H1 (cell line): ENCODE measurements around the gene INF2. TPM values are rescaled to one million over a fixed set of nuclear protein-coding genes. Genes with fewer than 3 reads are reported as not detected.

Source experiments
- CTCF ChIA-PET: fragments of 300-600 bp; sonication (Branson Sonifier 250); formaldehyde crosslinking; loops from one replicate; lab custom pipeline; 2021; ENCODE audit not compliant: partially characterized antibody; lab: Charles Lee
- POLR2A ChIA-PET: fragments of 300-600 bp; sonication (Branson Sonifier 250); formaldehyde crosslinking; loops from one replicate; lab custom pipeline; 2021; ENCODE audit warnings: inconsistent platforms; ENCODE audit not compliant: partially characterized antibody; lab: Charles Lee
- DNase-seq, 2 experiments: peaks; one replicate each; pipeline versions ENCODE4 v3.0.0 to v3.0.0-alpha.2; 2010 to 2022; ENCODE audit warnings: low spot score in 2 of 2, low read depth in 1 of 2, mixed read lengths in 1 of 2
- FAIRE-seq: peaks from 2 replicates; lab custom pipeline; 2011; peaks lifted over from hg19 to GRCh38; lab: Jason Lieb, UNC
- H2AFZ ChIP-seq: 2 replicates; pipeline ENCODE4 v1.8.1; 2012; ENCODE audit warnings: low read length, inconsistent platforms
- H2AK5ac ChIP-seq: 2 replicates; pipeline ENCODE4 v1.6.1; 2013; ENCODE audit warnings: low read depth, low read length
- H2BK120ac ChIP-seq: replicated peaks from 2 replicates; pipeline ENCODE3; 2013; ENCODE audit warnings: low read depth, low read length, inconsistent platforms
- H2BK12ac ChIP-seq: 2 replicates; pipeline ENCODE4 v1.6.1; 2013; ENCODE audit warnings: low read depth, low read length
- H2BK15ac ChIP-seq: 2 replicates; pipeline ENCODE4 v1.6.1; 2013; ENCODE audit warnings: low read length
- H2BK20ac ChIP-seq: 2 replicates; pipeline ENCODE4 v1.6.1; 2013; ENCODE audit warnings: low read length
- H2BK5ac ChIP-seq: 2 replicates; pipeline ENCODE4 v1.6.1; 2013; ENCODE audit warnings: low read depth, low read length
- H3K14ac ChIP-seq: 2 replicates; pipeline ENCODE4 v1.6.1; 2013; ENCODE audit warnings: inconsistent platforms; ENCODE audit not compliant: insufficient read length
- H3K18ac ChIP-seq: 2 replicates; pipeline ENCODE4 v1.6.1; 2013; ENCODE audit warnings: low read length; ENCODE audit errors: extremely low read depth
- H3K23ac ChIP-seq: 2 replicates; pipeline ENCODE4 v1.6.1; 2013; ENCODE audit warnings: inconsistent platforms; ENCODE audit not compliant: insufficient read length
- H3K23me2 ChIP-seq: 2 replicates; pipeline ENCODE4 v1.6.1; 2013; ENCODE audit warnings: low read depth, low read length
- H3K27ac ChIP-seq: 2 replicates; pipeline ENCODE4 v1.6.1; 2011; ENCODE audit warnings: low read depth, low read length, inconsistent platforms
- H3K27me3 ChIP-seq, 4 experiments: replicated peaks in 1 of 4; 1 replicate in 1 of 4; 2 replicates in 3 of 4; pipeline versions ENCODE4 v1.6.1 to v1.8.1; 2011 to 2013; ENCODE audit warnings: low read length in 3 of 4, mild to moderate bottlenecking in 3 of 4, inconsistent platforms in 2 of 4, mixed read lengths in 2 of 4, moderate library complexity in 1 of 4; ENCODE audit not compliant: control insufficient read depth in 3 of 4, insufficient read depth in 3 of 4; ENCODE audit errors: extremely low read depth in 1 of 4
- H3K36me3 ChIP-seq, 4 experiments: 2 replicates each; pipeline versions ENCODE4 v1.6.1 to v1.8.1; 2011 to 2013; ENCODE audit warnings: mild to moderate bottlenecking in 4 of 4, low read length in 3 of 4, moderate library complexity in 2 of 4, control low read depth in 1 of 4, inconsistent platforms in 1 of 4; ENCODE audit not compliant: insufficient read depth in 4 of 4, control insufficient read depth in 2 of 4
- H3K4ac ChIP-seq: replicated peaks from 2 replicates; pipeline ENCODE3; 2013; ENCODE audit warnings: low read length, low read depth, mixed read lengths, inconsistent platforms; ENCODE audit not compliant: insufficient read length
- H3K4me1 ChIP-seq, 4 experiments: replicated peaks in 1 of 4; 1 replicate in 1 of 4; 2 replicates in 3 of 4; pipeline versions ENCODE4 v1.6.1 to v1.8.1; 2011 to 2013; ENCODE audit warnings: low read length in 3 of 4, inconsistent platforms in 2 of 4, mixed read lengths in 1 of 4; ENCODE audit not compliant: insufficient read depth in 4 of 4, control insufficient read depth in 3 of 4
- H3K4me2 ChIP-seq, 2 experiments: 2 replicates each; pipeline versions ENCODE4 v1.6.1 to v1.8.1; 2011 to 2013; ENCODE audit warnings: low read depth in 2 of 2, low read length in 2 of 2, control low read depth in 1 of 2, inconsistent platforms in 1 of 2, mild to moderate bottlenecking in 1 of 2; ENCODE audit not compliant: insufficient read depth in 1 of 2
- H3K4me3 ChIP-seq, 4 experiments: fragments of 200-600, 300-600 bp in 1 of 4; sonication (generic), shearing (Covaris generic), sonication (Bioruptor Twin) in 1 of 4; 2 replicates each; pipeline versions ENCODE4 v1.5.1 to v1.8.1; 2011 to 2016; ENCODE audit warnings: low read length in 4 of 4, low read depth in 3 of 4, control low read depth in 2 of 4, inconsistent platforms in 2 of 4, mild to moderate bottlenecking in 2 of 4, mixed read lengths in 1 of 4, moderate library complexity in 1 of 4; ENCODE audit not compliant: insufficient read depth in 2 of 4; ENCODE audit errors: extremely low read depth in 1 of 4
- H3K56ac ChIP-seq: replicated peaks from 2 replicates; pipeline ENCODE3; 2013; ENCODE audit warnings: low read depth, mild to moderate bottlenecking, mixed read lengths, low read length, inconsistent platforms; ENCODE audit not compliant: insufficient read length
- H3K79me1 ChIP-seq: 2 replicates; pipeline ENCODE4 v1.6.1; 2013; ENCODE audit warnings: low read depth, low read length, control low read depth
- H3K79me2 ChIP-seq, 2 experiments: 2 replicates each; pipeline versions ENCODE4 v1.6.1 to v1.8.1; 2012 to 2013; ENCODE audit warnings: low read length in 2 of 2, mild to moderate bottlenecking in 2 of 2, inconsistent platforms in 1 of 2; ENCODE audit not compliant: insufficient read depth in 2 of 2, control insufficient read depth in 1 of 2
- H3K9ac ChIP-seq, 4 experiments: replicated peaks in 1 of 4; 1 replicate in 1 of 4; 2 replicates in 3 of 4; pipeline versions ENCODE4 v1.6.1 to v1.8.1; 2011 to 2013; ENCODE audit warnings: low read depth in 3 of 4, low read length in 3 of 4, control low read depth in 2 of 4, mild to moderate bottlenecking in 2 of 4, moderate library complexity in 2 of 4, inconsistent platforms in 1 of 4; ENCODE audit errors: extremely low read depth in 1 of 4
- H3K9me3 ChIP-seq, 2 experiments: 2 replicates each; pipeline versions ENCODE4 v1.6.1 to v1.8.1; 2012 to 2013; ENCODE audit warnings: mild to moderate bottlenecking in 2 of 2, moderate library complexity in 2 of 2, control low read depth in 1 of 2, inconsistent platforms in 1 of 2, low read depth in 1 of 2, low read length in 1 of 2, mixed read lengths in 1 of 2; ENCODE audit not compliant: insufficient read depth in 2 of 2
- H4K20me1 ChIP-seq, 2 experiments: replicated peaks in 1 of 2; 2 replicates each; pipeline versions ENCODE3 to v1.8.1; 2011 to 2013; ENCODE audit warnings: inconsistent platforms in 2 of 2, low read length in 2 of 2, mild to moderate bottlenecking in 1 of 2; ENCODE audit not compliant: insufficient read depth in 2 of 2, control insufficient read depth in 1 of 2
- H4K5ac ChIP-seq: 2 replicates; pipeline ENCODE4 v1.6.1; 2013; ENCODE audit warnings: low read length, low read depth, mixed read lengths, inconsistent platforms; ENCODE audit not compliant: insufficient read length
- H4K8ac ChIP-seq: 2 replicates; pipeline ENCODE4 v1.8.0; 2013; ENCODE audit warnings: mild to moderate bottlenecking, moderate library complexity, low read length, inconsistent platforms; ENCODE audit not compliant: insufficient read depth; ENCODE audit errors: extremely low read depth
- H4K91ac ChIP-seq: replicated peaks from 2 replicates; pipeline ENCODE3; 2013; ENCODE audit warnings: low read length, mixed read lengths, inconsistent platforms; ENCODE audit not compliant: insufficient read length
- JUN ChIP-seq: IDR thresholded peaks from 2 replicates; pipeline ENCODE4 v1.6.1; 2011; ENCODE audit warnings: low read depth, mild to moderate bottlenecking, improper control_type of control experiment, low read length
- WGBS, 2 experiments: shearing (Covaris generic) in 1 of 2; methylation state at CpG; one replicate each; pipeline versions ENCODE4 v1.1.6 to v1.1.7; 2013 to 2015; ENCODE audit warnings: low lambda C conversion rate in 2 of 2, mixed read lengths in 2 of 2, inconsistent platforms in 1 of 2, low coverage in 1 of 2, missing lambda C conversion rate in 1 of 2; ENCODE audit not compliant: insufficient replicate concordance in 2 of 2, insufficient coverage in 1 of 2, insufficient read length in 1 of 2; ENCODE audit errors: extremely low coverage in 1 of 2, missing lambda C conversion rate in 1 of 2; 5-methylcytosine and 5-hydroxymethylcytosine counted together
- polyA plus RNA-seq, 7 experiments: library from polyadenylated mRNA; depleted of rRNA in 3 of 7; stranded (reverse) in 5 of 7; unstranded in 2 of 7; fragments of >200 nt in 5 of 7; fragments of 200-250 nt in 2 of 7; gene quantifications; 1 replicate in 5 of 7; 2 replicates in 1 of 7; 4 replicates in 1 of 7; pipeline versions ENCODE4 v1.2.1 to v1.2.3, GENCODE V29; 2011 to 2013; ENCODE audit warnings: missing spikeins in 2 of 7, mixed read lengths in 2 of 7
- total RNA-seq: library from RNA; stranded (reverse); fragmentation: NEBNext Ultra II Directional; extraction: Animal tissue kit (Norgen Biotek cat#: 25700); gene quantifications from 2 replicates; pipeline ENCODE4 v1.2.1, GENCODE V29; 2021

The INF2 gene
- total and polyA plus RNA-seq, 2 of the 8 experiments (the other 6 are each of a cell fraction or from before 2014, with no cell fraction given), result 29.1 to 59.5 TPM

DNA sequence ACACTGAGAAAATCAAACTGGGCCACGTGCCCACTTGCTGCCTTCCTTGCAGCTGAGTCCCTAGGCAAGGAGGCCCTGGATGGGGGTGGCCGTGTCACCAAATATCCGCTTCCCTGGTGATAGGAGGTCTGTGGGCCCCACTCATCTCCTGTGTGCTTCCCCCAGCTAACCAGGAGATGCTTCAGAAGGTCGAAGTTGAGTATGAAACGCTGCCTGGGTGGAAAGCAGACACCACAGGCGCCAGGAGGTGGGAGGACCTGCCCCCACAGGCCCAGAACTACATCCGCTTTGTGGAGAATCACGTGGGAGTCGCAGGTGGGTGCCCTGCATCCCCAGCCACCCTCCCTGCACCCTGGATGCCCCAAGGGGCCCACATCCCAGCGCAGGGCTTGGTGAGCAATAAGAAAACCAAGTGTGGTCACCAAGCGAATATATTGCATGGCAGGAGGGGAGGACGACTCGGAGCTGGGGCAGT, 56.7 kb downstream of the INF2 start:
- Histone ChIP-seq H2AK5ac (no peak overlapping the region), H3K79me1 (no peaks in the 10 kb centered on the region), H4K91ac (no peak overlapping the region), H3K4me1 (peaks cover 0 to 4% (median under 1%) of the 10 kb centered on the region in 4 experiments; a peak in 2 of 7 replicates), H3K36me3 (no peaks in the 10 kb centered on the region), H4K20me1 (peaks cover 0 to 3% of the 10 kb centered on the region in 2 experiments), H2BK20ac (no peak overlapping the region), H2BK120ac (no peak overlapping the region), H2BK15ac (no peak overlapping the region), H3K79me2 (no peaks in the 10 kb centered on the region), H3K56ac (no peak overlapping the region), H3K4ac (no peak overlapping the region), H3K9ac (no peak overlapping the region), H2BK12ac (no peak overlapping the region), H4K8ac (no peak overlapping the region; the same call in 1 of the 2 replicates), H3K9me3 (peaks cover 5 to 14% of the 10 kb centered on the region in 2 experiments; a peak in 3 of 4 replicates), H3K4me2 (no peak overlapping the region), H3K14ac (no peak overlapping the region), H2BK5ac (no peak overlapping the region), H2AFZ (no peak overlapping the region), H3K4me3 (no peak overlapping the region), H3K23ac (no peak overlapping the region), H3K18ac (no peak overlapping the region), H3K27ac (no peak overlapping the region), H3K27me3 (peaks cover 0 to 2% (median 0%) of the 10 kb centered on the region in 4 experiments; a peak in 1 of 7 replicates), H4K5ac (no peak overlapping the region), H3K23me2 (no peaks in the 10 kb centered on the region)
- POLR2A ChIA-PET, result interaction anchor here (1.5 to 1.9 kb wide), 3 partner anchors 11 to 21 kb away, joined by 4 to 6 read pairs (median 5); no protein-coding TSS in a partner anchor
- no peak for DNase-seq
- 93% methylated on average over 13 of the region's 13 CpGs; no CpG with 5 or more reads in 1 of the 2 experiments for WGBS, 2 experiments
- TF ChIP-seq JUN, result no peak
- FAIRE-seq, result no peak
- CTCF ChIA-PET, result interaction anchor here (4.3 kb wide), 1 partner anchor 14 kb away, joined by 18 read pairs; no protein-coding TSS in a partner anchor
